GM12872 (cell line): ENCODE data around the gene ISOC2.

Experiments used
- TF ChIP-seq, protein P1 (sequence below): IDR thresholded peaks from 3 replicates; pipeline ENCODE4 v1.5.1; 2011; ENCODE audit warnings: low read depth, mild to moderate bottlenecking, low read length, moderate library complexity; ENCODE audit not compliant: insufficient read depth

The ISOC2 gene

DNA sequence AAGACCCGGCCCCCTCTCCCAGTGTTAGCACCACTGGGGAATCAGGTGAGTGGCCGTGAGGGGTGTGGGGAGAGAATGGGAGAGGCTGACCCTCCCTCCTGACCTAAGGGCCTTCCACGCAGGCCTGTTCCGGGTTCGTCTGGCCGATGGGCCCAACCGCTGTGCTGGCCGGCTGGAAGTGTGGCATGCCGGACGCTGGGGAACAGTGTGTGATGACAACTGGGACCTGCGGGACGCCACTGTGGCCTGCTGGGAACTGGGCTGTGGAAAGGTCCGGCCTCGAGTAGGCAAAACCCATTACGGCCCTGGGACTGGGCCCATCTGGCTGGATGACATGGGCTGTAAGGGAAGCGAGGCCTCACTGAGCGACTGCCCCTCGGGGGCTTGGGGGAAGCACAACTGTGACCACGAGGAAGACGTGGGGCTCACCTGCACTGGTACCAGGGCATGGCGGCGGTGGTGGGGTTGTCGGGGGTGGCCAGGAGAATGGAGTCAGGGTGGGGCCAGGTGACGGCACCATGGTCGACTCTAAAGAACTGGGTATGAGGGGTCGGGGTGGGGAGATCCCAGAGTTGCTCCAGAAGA is 39.0 kb upstream of the ISOC2 start:
- TF ChIP-seq, protein P1, sequence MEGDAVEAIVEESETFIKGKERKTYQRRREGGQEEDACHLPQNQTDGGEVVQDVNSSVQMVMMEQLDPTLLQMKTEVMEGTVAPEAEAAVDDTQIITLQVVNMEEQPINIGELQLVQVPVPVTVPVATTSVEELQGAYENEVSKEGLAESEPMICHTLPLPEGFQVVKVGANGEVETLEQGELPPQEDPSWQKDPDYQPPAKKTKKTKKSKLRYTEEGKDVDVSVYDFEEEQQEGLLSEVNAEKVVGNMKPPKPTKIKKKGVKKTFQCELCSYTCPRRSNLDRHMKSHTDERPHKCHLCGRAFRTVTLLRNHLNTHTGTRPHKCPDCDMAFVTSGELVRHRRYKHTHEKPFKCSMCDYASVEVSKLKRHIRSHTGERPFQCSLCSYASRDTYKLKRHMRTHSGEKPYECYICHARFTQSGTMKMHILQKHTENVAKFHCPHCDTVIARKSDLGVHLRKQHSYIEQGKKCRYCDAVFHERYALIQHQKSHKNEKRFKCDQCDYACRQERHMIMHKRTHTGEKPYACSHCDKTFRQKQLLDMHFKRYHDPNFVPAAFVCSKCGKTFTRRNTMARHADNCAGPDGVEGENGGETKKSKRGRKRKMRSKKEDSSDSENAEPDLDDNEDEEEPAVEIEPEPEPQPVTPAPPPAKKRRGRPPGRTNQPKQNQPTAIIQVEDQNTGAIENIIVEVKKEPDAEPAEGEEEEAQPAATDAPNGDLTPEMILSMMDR, result no peak

DNA sequence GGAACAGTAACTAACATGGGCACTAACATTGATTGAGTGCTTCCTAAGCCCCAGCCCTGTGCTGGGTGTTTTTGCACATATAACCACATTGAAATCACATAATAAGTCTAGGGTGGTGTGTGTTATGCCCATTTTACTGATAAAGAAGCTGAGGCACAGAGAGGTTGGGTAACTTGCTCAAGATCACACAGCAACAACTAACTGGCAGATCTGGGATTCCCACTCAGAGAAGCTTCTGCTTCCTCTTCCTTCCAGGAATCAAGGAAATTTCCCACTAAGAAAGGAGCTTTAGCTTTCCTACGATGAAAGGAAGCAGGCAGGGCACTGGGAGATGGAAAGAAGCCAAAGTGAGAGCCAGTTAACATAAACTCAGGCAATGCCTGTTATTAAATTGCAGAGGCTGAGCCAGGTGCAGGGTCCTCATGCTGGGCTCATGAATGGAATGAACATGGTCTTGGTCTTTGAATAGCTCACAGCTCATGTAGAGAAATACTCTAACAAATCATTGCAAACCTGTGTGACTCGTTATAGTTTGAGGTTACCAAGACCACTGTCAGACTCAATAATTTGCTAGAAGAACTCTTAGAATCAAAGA is 36.9 kb upstream of the ISOC2 start:
- TF ChIP-seq, protein P1, result no peak

GRCh38 chr19:55497763-55498162 is 36.3 kb upstream of the ISOC2 start:
- TF ChIP-seq, protein P1, result no peak

DNA sequence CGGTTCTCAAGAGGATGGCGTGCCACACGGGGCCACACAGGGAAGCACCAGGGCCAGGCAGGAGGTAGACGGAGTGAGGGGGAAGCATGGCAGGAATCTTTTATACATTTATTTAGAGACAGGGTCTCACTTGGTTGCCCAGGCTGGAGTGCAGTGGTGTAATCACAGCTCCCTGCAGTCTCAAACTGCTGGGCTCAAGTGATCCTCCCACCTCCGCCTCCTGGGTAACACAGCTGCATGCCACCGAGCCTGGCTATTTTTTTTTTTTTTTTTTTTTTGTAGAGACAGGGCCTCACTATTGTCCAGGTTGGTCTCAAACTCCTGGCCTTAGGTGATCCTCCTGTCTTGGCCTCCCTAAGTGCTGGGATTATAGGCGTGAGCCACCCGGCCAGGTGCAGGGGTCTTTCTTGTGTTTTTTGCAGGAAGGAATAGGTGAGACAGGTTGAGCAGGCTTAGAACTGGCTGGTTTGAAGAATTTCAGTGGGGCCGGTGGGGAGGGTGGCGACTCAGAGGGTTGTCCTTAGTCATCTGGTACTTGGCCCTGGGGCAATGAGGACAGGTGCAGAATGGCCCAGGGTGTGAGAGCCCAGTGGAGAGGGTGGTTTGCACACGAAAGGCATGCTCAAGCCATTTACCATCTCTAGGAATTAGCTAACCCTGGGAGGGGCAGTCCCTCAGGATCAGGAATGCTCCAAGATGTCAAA is 34.4 kb upstream of the ISOC2 start:
- TF ChIP-seq, protein P1, result no peak

DNA sequence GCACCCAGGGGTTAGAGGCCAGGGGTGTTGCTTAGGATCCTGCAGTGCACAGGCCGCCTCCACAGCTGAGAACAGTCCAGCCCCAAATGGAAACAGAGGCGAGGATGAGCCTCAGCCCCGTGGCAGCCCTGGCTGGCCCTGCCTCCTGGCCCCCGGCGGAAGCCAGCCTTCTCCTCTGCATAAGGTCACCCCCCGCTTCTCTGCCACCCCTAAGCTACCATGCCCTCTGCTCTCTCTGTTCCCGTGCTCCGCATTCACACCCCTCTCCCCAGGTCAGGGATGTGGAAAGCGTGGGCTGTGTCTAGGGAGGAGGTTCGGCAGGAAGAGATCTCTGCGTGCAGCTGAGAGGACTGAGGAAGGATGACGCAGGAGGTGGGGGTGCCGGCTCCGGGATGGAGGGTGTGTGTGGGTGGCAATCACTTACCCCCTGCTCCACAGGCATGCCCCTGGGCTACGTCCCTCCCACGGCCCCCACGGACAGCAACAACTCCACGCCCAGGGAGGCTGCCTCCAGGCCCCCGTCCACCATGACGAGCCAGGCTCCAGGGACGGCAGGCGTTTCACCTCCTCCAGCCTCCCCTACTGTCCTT is 32.8 kb upstream of the ISOC2 start:
- TF ChIP-seq, protein P1, result no peak

GRCh38 chr19:55493645-55494171 is 32.3 kb upstream of the ISOC2 start:
- TF ChIP-seq, protein P1, result no peak

- TF ChIP-seq, protein P1, result no peak
Observed at GRCh38 chr19:55493052-55493644, 31.7 kb upstream of the ISOC2 start.
